ENCODE results near the gene SHC4. TPM values are rescaled to one million over a fixed set of nuclear protein-coding genes. Genes with fewer than 3 reads are reported as not detected.
A peak's percentile ranks its signal among the peaks of the same experiment; 100 is the strongest.

The SHC4 gene
- total and polyA plus RNA-seq, 2 of the 13 experiments (the other 11 are each of a cell fraction or from before 2014, with no cell fraction given) = 0.04 TPM; not detected in 1

DNA sequence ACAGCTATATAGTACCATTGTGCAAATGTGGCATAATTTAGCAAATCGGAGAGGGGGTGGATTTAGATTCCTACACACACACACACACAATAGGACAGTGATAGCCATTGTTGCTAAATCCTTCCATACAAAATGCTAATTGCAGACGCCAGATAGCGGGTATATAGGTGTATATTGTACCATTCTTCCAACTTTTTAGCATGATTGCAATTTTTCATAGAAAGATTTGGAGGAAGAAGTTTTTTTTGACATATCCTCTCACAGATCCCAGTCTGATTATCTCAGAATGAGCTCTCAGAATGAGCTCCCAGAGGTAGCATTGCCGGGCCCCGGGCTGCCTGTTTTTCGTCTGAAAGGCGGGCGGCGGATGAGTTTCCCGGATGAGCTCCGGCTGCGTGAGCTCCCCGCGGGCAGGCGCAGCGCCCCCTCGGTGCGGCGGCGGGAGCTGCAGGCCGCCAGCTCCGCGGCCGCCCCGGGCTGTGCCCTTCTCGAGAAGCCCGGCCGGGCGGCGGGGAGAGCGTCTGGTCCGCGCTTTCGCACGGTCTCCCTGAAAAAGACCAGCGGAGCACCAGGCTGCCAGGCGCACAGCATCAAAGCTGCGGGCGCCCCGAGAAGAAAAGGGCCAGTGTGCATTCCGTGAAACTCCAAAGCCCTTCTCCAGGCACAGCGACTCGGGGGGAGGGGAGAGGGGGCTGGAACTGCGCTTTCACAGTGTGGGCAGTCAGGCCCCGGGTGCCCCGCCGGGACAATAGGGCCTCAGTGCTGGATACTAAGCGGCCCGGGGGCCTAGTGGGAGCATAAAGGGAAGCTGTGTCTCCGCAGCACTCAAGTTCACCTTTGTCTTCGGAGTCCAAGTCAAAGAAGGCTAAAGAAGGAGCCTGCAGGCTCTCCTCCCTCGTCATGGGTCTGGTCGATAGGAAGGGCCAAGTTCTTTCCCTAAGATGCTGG lies 12.0 kb upstream of the SHC4 start (continued):
- TF ChIP-seq, protein P1, sequence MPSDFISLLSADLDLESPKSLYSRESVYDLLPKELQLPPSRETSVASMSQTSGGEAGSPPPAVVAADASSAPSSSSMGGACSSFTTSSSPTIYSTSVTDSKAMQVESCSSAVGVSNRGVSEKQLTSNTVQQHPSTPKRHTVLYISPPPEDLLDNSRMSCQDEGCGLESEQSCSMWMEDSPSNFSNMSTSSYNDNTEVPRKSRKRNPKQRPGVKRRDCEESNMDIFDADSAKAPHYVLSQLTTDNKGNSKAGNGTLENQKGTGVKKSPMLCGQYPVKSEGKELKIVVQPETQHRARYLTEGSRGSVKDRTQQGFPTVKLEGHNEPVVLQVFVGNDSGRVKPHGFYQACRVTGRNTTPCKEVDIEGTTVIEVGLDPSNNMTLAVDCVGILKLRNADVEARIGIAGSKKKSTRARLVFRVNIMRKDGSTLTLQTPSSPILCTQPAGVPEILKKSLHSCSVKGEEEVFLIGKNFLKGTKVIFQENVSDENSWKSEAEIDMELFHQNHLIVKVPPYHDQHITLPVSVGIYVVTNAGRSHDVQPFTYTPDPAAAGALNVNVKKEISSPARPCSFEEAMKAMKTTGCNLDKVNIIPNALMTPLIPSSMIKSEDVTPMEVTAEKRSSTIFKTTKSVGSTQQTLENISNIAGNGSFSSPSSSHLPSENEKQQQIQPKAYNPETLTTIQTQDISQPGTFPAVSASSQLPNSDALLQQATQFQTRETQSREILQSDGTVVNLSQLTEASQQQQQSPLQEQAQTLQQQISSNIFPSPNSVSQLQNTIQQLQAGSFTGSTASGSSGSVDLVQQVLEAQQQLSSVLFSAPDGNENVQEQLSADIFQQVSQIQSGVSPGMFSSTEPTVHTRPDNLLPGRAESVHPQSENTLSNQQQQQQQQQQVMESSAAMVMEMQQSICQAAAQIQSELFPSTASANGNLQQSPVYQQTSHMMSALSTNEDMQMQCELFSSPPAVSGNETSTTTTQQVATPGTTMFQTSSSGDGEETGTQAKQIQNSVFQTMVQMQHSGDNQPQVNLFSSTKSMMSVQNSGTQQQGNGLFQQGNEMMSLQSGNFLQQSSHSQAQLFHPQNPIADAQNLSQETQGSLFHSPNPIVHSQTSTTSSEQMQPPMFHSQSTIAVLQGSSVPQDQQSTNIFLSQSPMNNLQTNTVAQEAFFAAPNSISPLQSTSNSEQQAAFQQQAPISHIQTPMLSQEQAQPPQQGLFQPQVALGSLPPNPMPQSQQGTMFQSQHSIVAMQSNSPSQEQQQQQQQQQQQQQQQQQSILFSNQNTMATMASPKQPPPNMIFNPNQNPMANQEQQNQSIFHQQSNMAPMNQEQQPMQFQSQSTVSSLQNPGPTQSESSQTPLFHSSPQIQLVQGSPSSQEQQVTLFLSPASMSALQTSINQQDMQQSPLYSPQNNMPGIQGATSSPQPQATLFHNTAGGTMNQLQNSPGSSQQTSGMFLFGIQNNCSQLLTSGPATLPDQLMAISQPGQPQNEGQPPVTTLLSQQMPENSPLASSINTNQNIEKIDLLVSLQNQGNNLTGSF (CRISPR knock-in tag; IDR thresholded peaks at IDR 0.05) = no peak
- TF ChIP-seq ZNF468 (CRISPR knock-in tag; IDR thresholded peaks at IDR 0.05) (no peak), REXO4 (CRISPR knock-in tag; IDR thresholded peaks at IDR 0.05; ENCODE audit: borderline replicate concordance) (no peak), ARNTL (CRISPR knock-in tag; IDR thresholded peaks at IDR 0.05) (0 out of 2 replicates have a peak, but pooled peaks have one; percentile 59), KDM3A (CRISPR knock-in tag; IDR thresholded peaks at IDR 0.05; ENCODE audit: low read depth) (no peak), DMAP1 (CRISPR knock-in tag; IDR thresholded peaks at IDR 0.05) (peak; percentile 58), ETV5 (CRISPR knock-in tag; IDR thresholded peaks at IDR 0.05; ENCODE audit: borderline replicate concordance) (peak; percentile 8; the same call in 1 of the 2 replicates), MEIS1 (CRISPR knock-in tag; IDR thresholded peaks at IDR 0.05; ENCODE audit: borderline replicate concordance) (0 out of 2 replicates have a peak, but pooled peaks have one; percentile 45), XRCC5 (optimal IDR thresholded peaks at IDR 0.05; ENCODE audit: low read length) (peak; percentile 91), KDM5B (CRISPR knock-in tag; IDR thresholded peaks at IDR 0.05; ENCODE audit: borderline replicate concordance) (peak; percentile 47; the same call in 1 of the 2 replicates), MTA1 (CRISPR knock-in tag; IDR thresholded peaks at IDR 0.05; ENCODE audit: borderline replicate concordance) (peak; percentile 65; the same call in 1 of the 2 replicates), THAP11 (CRISPR knock-in tag; IDR thresholded peaks at IDR 0.05) (0 out of 2 replicates have a peak, but pooled peaks have one; percentile 16), POLR2A (IDR thresholded peaks at IDR 0.05; ENCODE audit: insufficient read depth in 1 of 2, low read depth in 2 of 2, low read length in 2 of 2) (peak in 1 of 2 experiments; percentile 14; a peak in 2 of 4 replicates), RBFOX2 (IDR thresholded peaks at IDR 0.05; ENCODE audit: low read depth, low read length) (peak; percentile 80), RARA (CRISPR knock-in tag; IDR thresholded peaks at IDR 0.05) (no peak), ZNF674 (CRISPR knock-in tag; IDR thresholded peaks at IDR 0.05; ENCODE audit: low read depth) (no peak), RAD21 (CRISPR knock-in tag; IDR thresholded peaks at IDR 0.05) (peak; percentile 57), YEATS4 (CRISPR knock-in tag; IDR thresholded peaks at IDR 0.05; ENCODE audit: borderline replicate concordance) (peak; percentile 39; the same call in 1 of the 2 replicates), HDAC2 (CRISPR knock-in tag; IDR thresholded peaks at IDR 0.05) (0 out of 2 replicates have a peak, but pooled peaks have one; percentile 3), POLR2G (IDR thresholded peaks at IDR 0.05; ENCODE audit: low read depth, low read length) (peak; percentile 69)
- TF ChIP-seq, protein P2, sequence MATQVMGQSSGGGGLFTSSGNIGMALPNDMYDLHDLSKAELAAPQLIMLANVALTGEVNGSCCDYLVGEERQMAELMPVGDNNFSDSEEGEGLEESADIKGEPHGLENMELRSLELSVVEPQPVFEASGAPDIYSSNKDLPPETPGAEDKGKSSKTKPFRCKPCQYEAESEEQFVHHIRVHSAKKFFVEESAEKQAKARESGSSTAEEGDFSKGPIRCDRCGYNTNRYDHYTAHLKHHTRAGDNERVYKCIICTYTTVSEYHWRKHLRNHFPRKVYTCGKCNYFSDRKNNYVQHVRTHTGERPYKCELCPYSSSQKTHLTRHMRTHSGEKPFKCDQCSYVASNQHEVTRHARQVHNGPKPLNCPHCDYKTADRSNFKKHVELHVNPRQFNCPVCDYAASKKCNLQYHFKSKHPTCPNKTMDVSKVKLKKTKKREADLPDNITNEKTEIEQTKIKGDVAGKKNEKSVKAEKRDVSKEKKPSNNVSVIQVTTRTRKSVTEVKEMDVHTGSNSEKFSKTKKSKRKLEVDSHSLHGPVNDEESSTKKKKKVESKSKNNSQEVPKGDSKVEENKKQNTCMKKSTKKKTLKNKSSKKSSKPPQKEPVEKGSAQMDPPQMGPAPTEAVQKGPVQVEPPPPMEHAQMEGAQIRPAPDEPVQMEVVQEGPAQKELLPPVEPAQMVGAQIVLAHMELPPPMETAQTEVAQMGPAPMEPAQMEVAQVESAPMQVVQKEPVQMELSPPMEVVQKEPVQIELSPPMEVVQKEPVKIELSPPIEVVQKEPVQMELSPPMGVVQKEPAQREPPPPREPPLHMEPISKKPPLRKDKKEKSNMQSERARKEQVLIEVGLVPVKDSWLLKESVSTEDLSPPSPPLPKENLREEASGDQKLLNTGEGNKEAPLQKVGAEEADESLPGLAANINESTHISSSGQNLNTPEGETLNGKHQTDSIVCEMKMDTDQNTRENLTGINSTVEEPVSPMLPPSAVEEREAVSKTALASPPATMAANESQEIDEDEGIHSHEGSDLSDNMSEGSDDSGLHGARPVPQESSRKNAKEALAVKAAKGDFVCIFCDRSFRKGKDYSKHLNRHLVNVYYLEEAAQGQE (IDR thresholded peaks at IDR 0.05; ENCODE audit: borderline replicate concordance in 1 of 2, low read depth in 1 of 2, low read length in 2 of 2) = no peak; a peak in 1 of 4 replicates
